DOHH2 (cell line): Measurements from ENCODE around the gene RTN4IP1.

Source experiments
- CTCF ChIP-seq: fragments of 200-600 bp; sonication (generic); IDR thresholded peaks from one replicate; pipeline ENCODE4 v1.5.1; 2014; ENCODE audit warnings: antibody characterized with exemption, mild to moderate bottlenecking, low read depth, low read length; ENCODE audit not compliant: poor library complexity, severe bottlenecking
- EZH2phosphoT487 ChIP-seq: fragments of 200-600 bp; sonication (generic); IDR thresholded peaks from 2 replicates; pipeline ENCODE4 v1.6.1; 2017; ENCODE audit warnings: borderline replicate concordance, mild to moderate bottlenecking, antibody characterized with exemption, low read length, moderate library complexity, mixed read lengths

- TF ChIP-seq CTCF (no peak), EZH2phosphoT487 (no peak)
These were observed 10.1 kb downstream of the RTN4IP1 start for GRCh38 chr6:106619223-106619622.
